ENCODE data around the gene SLC9A8.
"Not testable (repeated sequence)": the region's sequence is repeated elsewhere in the genome, so short reads cannot be mapped to it uniquely, and the experiment has no call there.

The SLC9A8 gene

DNA sequence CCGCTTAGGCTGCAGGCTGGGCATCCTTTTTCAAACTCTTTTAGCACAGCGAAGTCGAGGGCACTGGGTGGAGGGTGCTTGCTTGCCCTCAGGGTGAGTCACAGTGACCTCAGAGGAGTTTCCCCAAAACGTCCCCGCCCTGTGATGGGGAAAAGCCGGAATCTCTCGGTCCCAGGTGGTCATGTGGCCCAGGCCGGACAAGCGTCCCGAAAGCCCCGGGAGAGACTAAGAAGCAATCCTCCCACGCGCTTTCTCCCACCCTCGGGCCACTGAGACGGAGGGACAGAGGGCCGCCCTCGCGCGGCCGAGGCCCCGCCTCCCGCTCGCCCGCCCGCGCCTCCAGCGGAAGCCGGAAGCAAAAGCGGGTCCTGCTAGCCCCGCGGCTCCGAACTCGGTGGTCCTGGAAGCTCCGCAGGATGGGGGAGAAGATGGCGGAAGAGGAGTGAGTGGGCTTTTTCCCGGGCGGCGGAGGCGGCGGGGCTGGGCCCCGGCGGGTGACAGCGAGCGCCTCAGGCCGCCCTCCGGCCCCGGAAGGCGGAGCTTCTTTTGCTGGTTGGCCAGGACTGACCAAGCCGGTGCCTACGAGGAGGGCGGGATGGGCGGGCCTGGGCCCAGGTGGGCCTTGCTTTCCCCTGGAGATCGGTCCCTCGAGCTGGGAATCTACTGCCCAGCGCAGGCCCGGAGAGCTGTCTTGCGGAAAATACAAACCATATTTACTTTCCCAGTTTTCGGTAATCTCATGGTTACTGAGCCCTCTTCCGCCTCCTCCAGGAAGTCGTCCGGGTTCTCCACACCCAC, at the start of gene SLC9A8:
Gene SLC9A8, plus strand, starts transcription at position 322 of the 798 bp plus-strand sequence. Its CDS starts 95 bp downstream, at position 417.
- FAIRE-seq, result no peak

- no peak for FAIRE-seq
Measured at GRCh38 chr20:49762940-49763766, 49.5 kb upstream of the SLC9A8 start.

DNA sequence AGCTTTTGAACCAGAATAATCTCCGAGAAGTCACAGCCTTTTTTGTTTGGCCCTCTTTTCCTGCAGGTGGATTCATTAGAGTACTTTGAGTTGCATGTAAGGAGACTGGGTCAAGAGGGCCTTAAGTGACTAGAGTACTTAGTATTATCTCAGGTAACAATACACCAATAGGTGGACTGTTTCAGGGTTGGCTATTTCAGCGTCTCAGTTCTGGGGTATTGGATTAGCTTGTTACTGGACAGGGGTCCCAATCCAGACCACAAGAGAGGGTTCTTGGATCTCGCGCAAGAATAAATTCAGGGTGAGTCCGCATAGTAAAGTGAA, 47.3 kb upstream of the SLC9A8 start:
- no peak for FAIRE-seq

DNA sequence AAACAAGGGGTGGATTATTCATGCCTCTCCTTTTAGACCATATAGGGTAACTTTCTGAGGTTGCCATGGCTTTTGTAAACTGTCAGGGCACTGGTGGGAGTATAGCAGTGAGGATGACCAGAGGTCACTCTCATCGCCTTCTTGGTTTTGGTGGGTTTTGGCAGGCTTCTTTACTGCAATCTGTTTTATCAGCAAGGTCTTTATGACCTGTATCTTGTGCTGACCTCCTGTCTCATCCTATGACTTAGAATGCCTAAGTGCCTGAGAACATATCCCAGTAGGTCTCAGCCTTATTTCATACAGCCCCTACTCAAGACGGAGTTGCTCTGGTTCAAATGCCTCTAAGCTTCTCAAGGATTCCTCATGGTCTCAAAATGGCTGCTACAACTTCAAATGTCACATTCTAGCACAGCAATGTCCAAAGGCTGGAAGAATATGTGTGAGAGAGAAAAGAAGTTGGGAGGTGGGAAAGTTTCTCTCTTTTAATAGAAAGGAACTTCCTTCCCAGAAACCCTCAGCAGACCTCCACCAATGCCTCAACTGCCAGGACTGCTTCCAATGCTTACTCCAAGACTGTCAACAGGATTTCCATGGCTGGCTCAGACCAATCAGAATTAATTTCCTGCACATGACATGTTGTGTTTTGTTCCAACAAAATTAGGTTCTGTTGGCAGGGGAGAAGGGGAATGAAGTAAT, 46.6 kb upstream of the SLC9A8 start:
- FAIRE-seq, result no peak

- FAIRE-seq, result no peak
Measured at GRCh38 chr20:49766979-49767521, 45.6 kb upstream of the SLC9A8 start.

DNA sequence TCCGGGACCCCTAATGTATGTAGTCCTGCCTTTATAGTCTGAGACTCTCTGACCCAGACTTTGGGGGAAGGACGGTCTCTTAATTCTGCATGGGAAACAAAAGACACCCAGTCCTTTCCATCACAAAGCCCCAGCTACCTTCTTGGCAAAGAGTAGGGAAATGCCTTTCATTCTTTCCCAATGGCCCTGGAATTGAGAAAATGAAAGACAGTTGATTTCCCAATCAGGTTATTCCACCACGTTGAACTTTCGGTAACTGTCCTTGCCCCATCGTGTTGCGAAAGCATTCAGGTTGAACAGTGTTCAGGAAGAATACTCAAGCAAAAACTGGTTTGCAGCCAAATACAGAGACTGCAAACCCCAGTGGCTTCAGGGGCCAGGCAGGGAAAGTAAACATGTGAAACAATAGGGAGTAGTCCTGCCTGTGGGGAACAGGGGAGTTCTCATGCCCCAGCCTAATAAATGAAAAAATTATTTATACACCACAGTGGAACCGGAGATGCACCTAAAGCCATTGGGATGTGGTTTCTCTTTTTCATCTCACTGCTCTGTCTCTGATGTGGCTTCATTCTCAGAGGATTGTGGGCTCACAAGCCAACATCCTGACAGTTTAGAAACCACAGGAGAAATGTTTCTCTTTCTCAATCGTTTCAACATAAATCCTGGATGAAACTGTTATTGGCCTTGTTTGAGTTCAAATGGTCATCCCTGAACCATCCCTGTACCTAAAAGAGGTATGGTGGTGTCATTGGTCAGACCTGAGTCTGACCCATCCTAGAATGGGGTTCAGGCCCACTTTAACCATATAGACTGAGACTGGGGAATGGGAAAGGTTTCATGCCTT, 44.2 kb upstream of the SLC9A8 start:
- FAIRE-seq, result no peak

GRCh38 chr20:49769048-49769581, 43.5 kb upstream of the SLC9A8 start:
- no peak for FAIRE-seq

GRCh38 chr20:49770634-49771033, 42.0 kb upstream of the SLC9A8 start:
- FAIRE-seq, result no peak

GRCh38 chr20:49774213-49774612, 38.4 kb upstream of the SLC9A8 start:
- not testable (repeated sequence) for FAIRE-seq

- no peak for FAIRE-seq
Measured at GRCh38 chr20:49775229-49775693, 37.4 kb upstream of the SLC9A8 start.

DNA sequence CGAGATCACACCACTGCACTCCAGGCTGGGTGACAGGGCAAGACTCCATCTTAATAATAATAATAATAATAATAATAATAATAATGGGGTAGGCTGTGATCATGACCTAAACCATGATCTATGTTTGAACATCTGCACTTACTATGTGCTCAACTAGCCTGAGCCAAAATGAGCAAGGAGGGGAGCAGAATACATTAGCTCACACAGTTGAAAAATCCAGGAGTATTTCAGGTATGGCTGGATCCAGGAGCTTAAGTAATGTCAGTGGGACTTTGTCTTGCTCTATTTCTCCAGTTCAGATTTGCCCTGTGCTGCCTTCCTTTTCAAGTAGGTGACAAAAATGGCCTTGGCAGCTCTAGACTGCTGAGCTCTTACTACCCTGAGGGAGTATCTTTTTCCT, 32.7 kb upstream of the SLC9A8 start:
- no peak for FAIRE-seq

DNA sequence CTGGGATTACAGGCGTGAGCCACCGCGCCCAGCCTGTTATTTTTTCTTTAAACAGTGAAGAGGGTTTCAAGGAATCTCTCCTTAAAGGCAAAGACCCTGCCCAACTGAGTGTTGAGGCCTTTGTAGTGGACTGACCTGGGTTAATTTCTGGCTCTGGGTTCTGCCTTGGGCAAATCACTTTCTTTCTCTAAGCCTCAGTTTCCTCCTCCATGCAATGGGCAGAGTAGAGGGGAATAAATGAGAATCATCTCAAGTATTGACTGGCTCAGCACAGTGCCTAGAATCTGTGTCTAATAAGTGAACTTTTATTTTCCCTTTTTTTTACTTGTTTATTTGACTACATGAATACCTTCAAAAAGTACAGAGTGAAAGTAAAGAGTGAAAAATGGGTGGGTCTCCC, 31.0 kb upstream of the SLC9A8 start:
- no peak for FAIRE-seq

- not testable (repeated sequence) for FAIRE-seq
Measured at GRCh38 chr20:49782439-49782838, 30.2 kb upstream of the SLC9A8 start.

- FAIRE-seq, result not testable (repeated sequence)
Measured at GRCh38 chr20:49783021-49783995, 29.3 kb upstream of the SLC9A8 start.

- FAIRE-seq, result no peak
Measured at GRCh38 chr20:49784291-49784690, 28.3 kb upstream of the SLC9A8 start.

GRCh38 chr20:49785149-49785851, 27.3 kb upstream of the SLC9A8 start:
- FAIRE-seq, result no peak

DNA sequence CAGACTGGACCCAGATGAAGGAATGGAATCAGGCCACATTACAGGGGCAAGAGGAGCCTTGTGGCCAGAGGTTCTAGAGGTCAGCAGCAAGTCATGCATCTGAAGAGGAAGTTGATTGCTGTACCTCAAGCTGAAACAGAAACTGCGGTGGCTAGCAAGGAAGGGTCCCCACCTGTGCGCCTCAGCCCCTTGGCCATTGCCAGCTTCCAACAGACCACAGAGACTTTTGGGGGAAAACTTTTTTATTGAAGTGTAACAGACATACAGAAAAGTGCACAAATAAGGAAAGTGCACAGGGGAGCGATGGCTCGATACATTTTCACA, 26.8 kb upstream of the SLC9A8 start:
- no peak for FAIRE-seq

DNA sequence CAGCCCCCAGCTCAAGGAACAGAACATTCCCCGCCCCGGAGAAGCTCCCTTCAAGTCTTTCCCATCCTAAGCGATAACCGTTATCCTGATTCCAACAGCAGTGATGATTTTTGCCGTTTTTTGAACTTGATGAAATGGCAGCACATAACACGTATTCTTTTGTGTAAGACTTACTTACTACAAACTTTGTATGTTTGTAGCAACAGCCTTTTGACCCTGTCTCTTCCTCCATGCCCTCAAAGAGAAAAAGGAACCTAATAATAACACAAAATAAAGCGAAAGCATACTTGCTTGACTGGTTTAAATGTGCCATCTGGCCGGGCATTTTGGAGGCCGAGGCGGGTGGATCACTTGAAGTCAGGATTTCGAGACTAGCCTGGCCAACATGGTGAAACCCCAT, 26.4 kb upstream of the SLC9A8 start:
- FAIRE-seq, result no peak

- no peak for FAIRE-seq
Measured at GRCh38 chr20:49786668-49787370, 25.8 kb upstream of the SLC9A8 start.
